ENCODE data around the gene SHMT1. TPM values are rescaled to one million over a fixed set of nuclear protein-coding genes. Genes with fewer than 3 reads are reported as not detected.

SHMT1 gene
- total and polyA plus RNA-seq, 12 donors: 6.8 to 43.8 (median 17.0) TPM

DNA sequence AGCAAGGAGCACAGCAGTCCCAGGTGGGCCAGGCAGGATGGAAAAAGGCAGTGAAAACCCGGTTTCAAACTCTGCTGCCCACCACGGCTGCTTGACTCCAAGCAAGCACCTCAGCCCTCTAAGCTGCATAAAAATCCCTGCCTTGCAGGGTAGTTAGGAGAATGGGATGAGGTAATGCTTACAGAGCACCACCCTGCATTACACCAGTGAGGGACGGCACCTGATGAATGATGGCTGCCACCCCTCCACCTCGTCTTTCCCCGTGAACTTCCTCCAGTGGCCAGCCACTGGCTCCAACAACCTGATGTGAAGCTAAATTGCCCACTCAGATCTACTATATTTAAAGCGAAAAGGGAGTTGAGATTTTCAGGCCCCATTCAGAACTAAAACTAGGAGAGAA is 81.6 kb downstream of the SHMT1 start:
- Histone ChIP-seq H3K27me3 (no peaks in the 10 kb centered on the region), H3K9me3 (replicated peaks in 1 of 3) (no peaks in the 10 kb centered on the region), H3K27ac (no peak overlapping the region), H3K4me3 (no peak overlapping the region), H3K36me3 (replicated peaks in 1 of 2) (peaks cover 0 to 91% of the 10 kb centered on the region in 2 donors), H3K4me1 (replicated peaks in 1 of 2) (no peaks in the 10 kb centered on the region)
- TF ChIP-seq, protein P1, sequence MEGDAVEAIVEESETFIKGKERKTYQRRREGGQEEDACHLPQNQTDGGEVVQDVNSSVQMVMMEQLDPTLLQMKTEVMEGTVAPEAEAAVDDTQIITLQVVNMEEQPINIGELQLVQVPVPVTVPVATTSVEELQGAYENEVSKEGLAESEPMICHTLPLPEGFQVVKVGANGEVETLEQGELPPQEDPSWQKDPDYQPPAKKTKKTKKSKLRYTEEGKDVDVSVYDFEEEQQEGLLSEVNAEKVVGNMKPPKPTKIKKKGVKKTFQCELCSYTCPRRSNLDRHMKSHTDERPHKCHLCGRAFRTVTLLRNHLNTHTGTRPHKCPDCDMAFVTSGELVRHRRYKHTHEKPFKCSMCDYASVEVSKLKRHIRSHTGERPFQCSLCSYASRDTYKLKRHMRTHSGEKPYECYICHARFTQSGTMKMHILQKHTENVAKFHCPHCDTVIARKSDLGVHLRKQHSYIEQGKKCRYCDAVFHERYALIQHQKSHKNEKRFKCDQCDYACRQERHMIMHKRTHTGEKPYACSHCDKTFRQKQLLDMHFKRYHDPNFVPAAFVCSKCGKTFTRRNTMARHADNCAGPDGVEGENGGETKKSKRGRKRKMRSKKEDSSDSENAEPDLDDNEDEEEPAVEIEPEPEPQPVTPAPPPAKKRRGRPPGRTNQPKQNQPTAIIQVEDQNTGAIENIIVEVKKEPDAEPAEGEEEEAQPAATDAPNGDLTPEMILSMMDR (IDR thresholded peaks at IDR 0.05): no peak
- no peak for TF ChIP-seq POLR2A (IDR thresholded peaks at IDR 0.05)
- intact Hi-C loops (cut with DNase I): no loop called here
- no peak for DNase-seq
- 89 to 93% (median 93%) methylated on average over 5 to 6 of the region's 6 CpGs for WGBS, 4 donors

- H3K36me3 ChIP-seq (replicated peaks in 1 of 2): peaks cover 0 to 96% of the 10 kb centered on the region in 2 donors
- WGBS, 4 donors: 75 to 86% (median 77%) methylated on average over 4 to 5 of the region's 5 CpGs
- no peak for TF ChIP-seq POLR2A (IDR thresholded peaks at IDR 0.05)
- TF ChIP-seq, protein P1 (IDR thresholded peaks at IDR 0.05): no peak
- no peaks in the 10 kb centered on the region for H3K27me3 ChIP-seq
- no peak overlapping the region for H3K27ac ChIP-seq
- intact Hi-C loops (cut with DNase I): no loop called here
- H3K9me3 ChIP-seq (replicated peaks in 1 of 3): no peaks in the 10 kb centered on the region
- H3K4me1 ChIP-seq (replicated peaks in 1 of 2): no peaks in the 10 kb centered on the region
- no peak for DNase-seq
- H3K4me3 ChIP-seq: no peak overlapping the region
Measured at GRCh38 chr17:18280766-18281371, 82.5 kb downstream of the SHMT1 start.

- intact Hi-C loops (cut with DNase I): no loop called here
- no peaks in the 10 kb centered on the region for H3K4me1 ChIP-seq (replicated peaks in 1 of 2)
- no peak overlapping the region for H3K27ac ChIP-seq
- WGBS, 4 donors: 94 to 100% (median 95%) methylated on average over 4 of the region's 4 CpGs
- no peak for DNase-seq
- TF ChIP-seq, protein P1 (IDR thresholded peaks at IDR 0.05): no peak
- no peak for TF ChIP-seq POLR2A (IDR thresholded peaks at IDR 0.05)
- no peak overlapping the region for H3K4me3 ChIP-seq
- H3K27me3 ChIP-seq: no peaks in the 10 kb centered on the region
- peaks cover 0 to 90% of the 10 kb centered on the region in 2 donors for H3K36me3 ChIP-seq (replicated peaks in 1 of 2)
- H3K9me3 ChIP-seq (replicated peaks in 1 of 3): no peaks in the 10 kb centered on the region
Measured at GRCh38 chr17:18280249-18280648, 83.1 kb downstream of the SHMT1 start.

DNA sequence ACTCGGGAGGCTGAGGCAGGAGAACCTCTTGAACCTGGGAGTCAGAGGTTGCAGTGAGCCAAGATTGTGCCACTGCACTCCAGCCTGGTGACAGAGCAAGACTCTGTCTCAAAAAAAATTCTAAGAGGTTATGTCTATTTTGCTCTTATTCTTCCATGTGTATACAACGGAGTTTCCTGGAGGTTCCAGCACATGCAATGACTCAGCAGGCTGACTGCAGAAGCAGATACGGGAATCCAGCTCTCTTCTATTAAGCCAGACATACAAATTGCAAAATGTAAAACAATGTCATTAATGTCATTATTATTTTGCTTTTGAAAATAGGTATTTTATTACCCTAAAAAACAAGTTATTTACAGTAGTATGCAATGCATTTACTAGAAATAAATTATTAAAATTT is 84.5 kb downstream of the SHMT1 start:
- intact Hi-C loops (cut with DNase I): no loop called here
- no peaks in the 10 kb centered on the region for H3K27me3 ChIP-seq
- DNase-seq: no peak
- H3K4me3 ChIP-seq: no peak overlapping the region
- no peaks in the 10 kb centered on the region for H3K9me3 ChIP-seq (replicated peaks in 1 of 3)
- H3K27ac ChIP-seq: no peak overlapping the region
- TF ChIP-seq, protein P1 (IDR thresholded peaks at IDR 0.05): no peak
- TF ChIP-seq POLR2A (IDR thresholded peaks at IDR 0.05): no peak
- H3K4me1 ChIP-seq (replicated peaks in 1 of 2): no peaks in the 10 kb centered on the region
- peaks cover 0 to 85% of the 10 kb centered on the region in 2 donors for H3K36me3 ChIP-seq (replicated peaks in 1 of 2)
- 77 to 87% (median 82%) methylated on average over 3 of the region's 3 CpGs for WGBS, 4 donors

Small RNA genes within 50 kb of the gene (microRNA-seq; reads per million reads assigned to microRNA genes)
- 0 to 0.45 (median 0.28) reads per million in 3 donors for gene MIR6778

Small RNA genes within 50 kb of the gene (small RNA-seq; reads per million reads assigned to genes)
- gene AL353997.5: 0 reads per million in 2 donors

Other genes with a start within 250 kb of the SHMT1 start
- gene ALKBH5, start 179.7 kb downstream of the SHMT1 start, total RNA-seq: 100 to 1,000 TPM in 8 of 9 donors, 10 to 100 TPM in 1; 52.2 to 154 (median 140) TPM
- 100 to 1,000 TPM in 1 of 3 donors, 10 to 100 TPM in 2; 28.4 to 118 (median 33.8) TPM for gene ALKBH5, start 179.7 kb downstream of the SHMT1 start, polyA plus RNA-seq
- gene LLGL1, start 137.9 kb downstream of the SHMT1 start, total RNA-seq: 10 to 100 TPM; 14.5 to 65.1 (median 44.3) TPM
- 10 to 100 TPM in 1 of 3 donors, 1 to 10 TPM in 2; 4.1 to 27.8 (median 8.9) TPM for gene LLGL1, start 137.9 kb downstream of the SHMT1 start, polyA plus RNA-seq
- gene FLII, start 104.8 kb downstream of the SHMT1 start, total RNA-seq: 100 to 1,000 TPM; 150 to 331 (median 295) TPM
- gene FLII, start 104.8 kb downstream of the SHMT1 start, polyA plus RNA-seq: 100 to 1,000 TPM; 276 to 652 (median 461) TPM
- 10 to 100 TPM; 16.4 to 46.6 (median 27.9) TPM for gene MIEF2, start 102.9 kb downstream of the SHMT1 start, total RNA-seq
- gene MIEF2, start 102.9 kb downstream of the SHMT1 start, polyA plus RNA-seq: 10 to 100 TPM in 1 of 3 donors, 1 to 10 TPM in 2; 4.1 to 10.7 (median 9.5) TPM
- gene TOP3A, start 48.6 kb downstream of the SHMT1 start, total RNA-seq: 10 to 100 TPM; 20.4 to 59.6 (median 31.3) TPM
- 10 to 100 TPM; 17.8 to 33.0 (median 19.2) TPM for gene TOP3A, start 48.6 kb downstream of the SHMT1 start, polyA plus RNA-seq
- gene SMCR8, start 48.3 kb downstream of the SHMT1 start, total RNA-seq: 10 to 100 TPM; 11.4 to 21.4 (median 17.8) TPM
- 10 to 100 TPM in 1 of 3 donors, 1 to 10 TPM in 2; 1.7 to 13.8 (median 4.6) TPM for gene SMCR8, start 48.3 kb downstream of the SHMT1 start, polyA plus RNA-seq
- not detected for gene EVPLL, start 14.2 kb upstream of the SHMT1 start, total RNA-seq
- under 1 TPM in 1 of 3 donors, not detected in 2; 0.47 TPM for gene EVPLL, start 14.2 kb upstream of the SHMT1 start, polyA plus RNA-seq
- gene LGALS9C, start 113.2 kb upstream of the SHMT1 start, total RNA-seq: under 1 TPM in 3 of 9 donors, not detected in 6; 0.15 to 0.81 (median 0.25) TPM
- gene LGALS9C, start 113.2 kb upstream of the SHMT1 start, polyA plus RNA-seq: under 1 TPM in 1 of 3 donors, not detected in 2; 0.40 TPM

Measured in adrenal gland (tissue), 12 donors.